ENCODE measurements around the gene CDKL2. TPM values are rescaled to one million over a fixed set of nuclear protein-coding genes. Genes with fewer than 3 reads are reported as not detected.

Gene CDKL2
- total RNA-seq, 2 donors from 2014 or later: 1.6 to 4.6 TPM

- intact Hi-C loops (cut with DNase I): no loop called here
- no peak for DNase-seq
- H3K4me3 ChIP-seq: no peak overlapping the region
- H3K36me3 ChIP-seq (replicated peaks in 1 of 2; ENCODE audit: insufficient read depth in 1 of 2, low read depth in 2 of 2): no peaks in the 10 kb centered on the region
- TF ChIP-seq CTCF (IDR thresholded peaks at IDR 0.05) (no peak), POLR2A (IDR thresholded peaks at IDR 0.05) (no peak)
- H3K9me3 ChIP-seq: no peaks in the 10 kb centered on the region
- no peak overlapping the region for H3K27ac ChIP-seq
- no peak for ATAC-seq
- WGBS, 2 donors: 64 to 86% methylated on average over 1 of the region's 1 CpG
- no peaks in the 10 kb centered on the region for H3K4me1 ChIP-seq
- H3K27me3 ChIP-seq: no peaks in the 10 kb centered on the region
Observed at GRCh38 chr4:75566911-75567310, 63.4 kb downstream of the CDKL2 start.

- no peaks in the 10 kb centered on the region for H3K9me3 ChIP-seq
- DNase-seq (no peak), ATAC-seq (no peak)
- no peak overlapping the region for H3K27ac ChIP-seq
- H3K36me3 ChIP-seq (replicated peaks in 1 of 2; ENCODE audit: insufficient read depth in 1 of 2, low read depth in 2 of 2): no peaks in the 10 kb centered on the region
- no peak overlapping the region for H3K4me3 ChIP-seq
- no peaks in the 10 kb centered on the region for H3K27me3 ChIP-seq
- intact Hi-C loops (cut with DNase I): no loop called here
- H3K4me1 ChIP-seq: no peaks in the 10 kb centered on the region
- TF ChIP-seq POLR2A (IDR thresholded peaks at IDR 0.05) (no peak), CTCF (IDR thresholded peaks at IDR 0.05) (no peak)
Observed at GRCh38 chr4:75565481-75565880, 64.8 kb downstream of the CDKL2 start.

GRCh38 chr4:75564023-75564422 is 66.3 kb downstream of the CDKL2 start:
- 71 to 76% methylated on average over 11 of the region's 11 CpGs for WGBS, 2 donors
- Histone ChIP-seq H3K9me3 (no peaks in the 10 kb centered on the region), H3K4me1 (no peaks in the 10 kb centered on the region), H3K4me3 (no peak overlapping the region), H3K36me3 (replicated peaks in 1 of 2; ENCODE audit: insufficient read depth in 1 of 2, low read depth in 2 of 2) (no peaks in the 10 kb centered on the region), H3K27ac (no peak overlapping the region), H3K27me3 (no peaks in the 10 kb centered on the region)
- no peak for DNase-seq
- TF ChIP-seq CTCF (IDR thresholded peaks at IDR 0.05) (no peak), POLR2A (IDR thresholded peaks at IDR 0.05) (no peak)
- no peak for ATAC-seq
- intact Hi-C loops (cut with DNase I): no loop called here

- no peak for TF ChIP-seq POLR2A (IDR thresholded peaks at IDR 0.05)
- TF ChIP-seq CTCF (IDR thresholded peaks at IDR 0.05): no peak
- Histone ChIP-seq H3K4me1 (no peaks in the 10 kb centered on the region), H3K27ac (no peak overlapping the region), H3K27me3 (no peaks in the 10 kb centered on the region), H3K4me3 (no peak overlapping the region), H3K36me3 (replicated peaks in 1 of 2; ENCODE audit: insufficient read depth in 1 of 2, low read depth in 2 of 2) (no peaks in the 10 kb centered on the region), H3K9me3 (no peaks in the 10 kb centered on the region)
- 61 to 67% methylated on average over 8 of the region's 8 CpGs for WGBS, 2 donors
- ATAC-seq: no peak
- intact Hi-C loops (cut with DNase I): no loop called here
- no peak for DNase-seq
Observed at GRCh38 chr4:75561789-75562188, 68.5 kb downstream of the CDKL2 start.

- Histone ChIP-seq H3K4me1 (no peaks in the 10 kb centered on the region), H3K9me3 (no peaks in the 10 kb centered on the region), H3K27ac (no peak overlapping the region), H3K27me3 (no peaks in the 10 kb centered on the region), H3K36me3 (replicated peaks in 1 of 2; ENCODE audit: insufficient read depth in 1 of 2, low read depth in 2 of 2) (no peaks in the 10 kb centered on the region), H3K4me3 (no peak overlapping the region)
- 73 to 79% methylated on average over 8 of the region's 8 CpGs for WGBS, 2 donors
- no peak for TF ChIP-seq POLR2A (IDR thresholded peaks at IDR 0.05)
- TF ChIP-seq CTCF (IDR thresholded peaks at IDR 0.05): no peak
- intact Hi-C loops (cut with DNase I): no loop called here
- ATAC-seq: no peak
- DNase-seq: no peak
Observed at GRCh38 chr4:75557696-75558095, 72.6 kb downstream of the CDKL2 start.

Measured in body of pancreas (tissue), 4 donors.